ENCODE results near the gene APOL3. TPM values are rescaled to one million over a fixed set of nuclear protein-coding genes. Genes with fewer than 3 reads are reported as not detected.

APOL3 gene
- total RNA-seq, 1 experiment from 2014 or later, result 3.2 TPM

DNA sequence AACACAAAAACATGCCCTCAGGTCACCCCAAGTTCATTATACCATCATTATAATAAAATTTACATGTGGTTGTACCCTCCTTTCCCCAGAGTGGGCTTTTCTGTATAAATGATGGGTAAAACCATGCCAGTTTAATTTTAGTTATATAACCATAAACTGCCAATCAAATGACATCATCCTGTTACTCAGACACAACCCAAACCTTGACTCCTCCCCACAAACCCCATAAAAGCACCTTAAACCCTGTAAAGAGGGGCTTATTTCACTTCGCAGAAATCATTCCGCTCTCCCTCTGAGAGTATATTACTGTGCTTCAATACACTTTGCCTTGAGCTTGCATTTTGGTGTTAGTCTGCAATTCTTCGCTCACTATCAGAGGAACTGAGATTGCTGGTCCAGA is 5.5 kb upstream of the APOL3 start:
- peaks cover 3% of the 10 kb centered on the region; the same call in 1 of the 2 replicates for H3K4me1 ChIP-seq (ENCODE audit: control insufficient read depth, insufficient read depth, low read length)
- ChIA-PET CTCF (no interaction called here), POLR2A (no interaction called here)
- no peak overlapping the region for H3K27ac ChIP-seq (ENCODE audit: low read length)
- no peak for TF ChIP-seq TCF7L2 (IDR thresholded peaks at IDR 0.05; ENCODE audit: low read depth, low read length)
- no peak for TF ChIP-seq POLR2AphosphoS5 (IDR thresholded peaks at IDR 0.05; ENCODE audit: low read depth, low read length)
- TF ChIP-seq, protein P1, sequence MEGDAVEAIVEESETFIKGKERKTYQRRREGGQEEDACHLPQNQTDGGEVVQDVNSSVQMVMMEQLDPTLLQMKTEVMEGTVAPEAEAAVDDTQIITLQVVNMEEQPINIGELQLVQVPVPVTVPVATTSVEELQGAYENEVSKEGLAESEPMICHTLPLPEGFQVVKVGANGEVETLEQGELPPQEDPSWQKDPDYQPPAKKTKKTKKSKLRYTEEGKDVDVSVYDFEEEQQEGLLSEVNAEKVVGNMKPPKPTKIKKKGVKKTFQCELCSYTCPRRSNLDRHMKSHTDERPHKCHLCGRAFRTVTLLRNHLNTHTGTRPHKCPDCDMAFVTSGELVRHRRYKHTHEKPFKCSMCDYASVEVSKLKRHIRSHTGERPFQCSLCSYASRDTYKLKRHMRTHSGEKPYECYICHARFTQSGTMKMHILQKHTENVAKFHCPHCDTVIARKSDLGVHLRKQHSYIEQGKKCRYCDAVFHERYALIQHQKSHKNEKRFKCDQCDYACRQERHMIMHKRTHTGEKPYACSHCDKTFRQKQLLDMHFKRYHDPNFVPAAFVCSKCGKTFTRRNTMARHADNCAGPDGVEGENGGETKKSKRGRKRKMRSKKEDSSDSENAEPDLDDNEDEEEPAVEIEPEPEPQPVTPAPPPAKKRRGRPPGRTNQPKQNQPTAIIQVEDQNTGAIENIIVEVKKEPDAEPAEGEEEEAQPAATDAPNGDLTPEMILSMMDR (IDR thresholded peaks at IDR 0.05), result no peak
- TF ChIP-seq REST (IDR thresholded peaks at IDR 0.05; ENCODE audit: insufficient read depth in 1 of 2, low read depth in 2 of 2, low read length in 1 of 2), result no peak
- no peak for TF ChIP-seq SIN3A (IDR thresholded peaks at IDR 0.05; ENCODE audit: borderline replicate concordance, insufficient read depth, low read depth, low read length)
- no TSS peak for BruUV-seq (replicated peaks)
- intact Hi-C loops (cut with micrococcal nuclease; ENCODE audit: unreplicated experiment), result no loop called here
- no peaks in the 10 kb centered on the region for H3K36me3 ChIP-seq (ENCODE audit: control insufficient read depth, insufficient read depth, low read length)
- H3K9me3 ChIP-seq (ENCODE audit: control insufficient read depth, insufficient read depth, low read depth, low read length), result no peaks in the 10 kb centered on the region
- no peaks in the 10 kb centered on the region; the same call in 1 of the 2 replicates for H3K27me3 ChIP-seq (ENCODE audit: control insufficient read depth, insufficient read depth, low read length)
- no peak for ATAC-seq
- no peak overlapping the region for H3K4me3 ChIP-seq (ENCODE audit: low read depth in 2 of 2, low read length in 2 of 2)
- in situ Hi-C loops (cut with HindIII; ENCODE audit: low pct_unique_long_range_greater_than_20kb, low sequenced_read_pairs), result no loop called here
- no peak for DNase-seq (ENCODE audit: low read depth, low spot score)

GRCh38 chr22:36165141-36165540 is 4.6 kb upstream of the APOL3 start:
- Histone ChIP-seq H3K4me1 (ENCODE audit: control insufficient read depth, insufficient read depth, low read length) (peaks cover 5% of the 10 kb centered on the region; the same call in 1 of the 2 replicates), H3K9me3 (ENCODE audit: control insufficient read depth, insufficient read depth, low read depth, low read length) (no peaks in the 10 kb centered on the region), H3K27me3 (ENCODE audit: control insufficient read depth, insufficient read depth, low read length) (no peaks in the 10 kb centered on the region; the same call in 1 of the 2 replicates), H3K27ac (ENCODE audit: low read length) (no peak overlapping the region), H3K4me3 (ENCODE audit: low read depth in 2 of 2, low read length in 2 of 2) (no peak overlapping the region), H3K36me3 (ENCODE audit: control insufficient read depth, insufficient read depth, low read length) (no peaks in the 10 kb centered on the region)
- DNase-seq (ENCODE audit: low read depth, low spot score), result no peak
- ATAC-seq, result no peak
- BruUV-seq (replicated peaks), result no TSS peak
- ChIA-PET POLR2A (no interaction called here), CTCF (no interaction called here)
- TF ChIP-seq TCF7L2 (IDR thresholded peaks at IDR 0.05; ENCODE audit: low read depth, low read length) (no peak), SIN3A (IDR thresholded peaks at IDR 0.05; ENCODE audit: borderline replicate concordance, insufficient read depth, low read depth, low read length) (no peak), REST (IDR thresholded peaks at IDR 0.05; ENCODE audit: insufficient read depth in 1 of 2, low read depth in 2 of 2, low read length in 1 of 2) (no peak), POLR2AphosphoS5 (IDR thresholded peaks at IDR 0.05; ENCODE audit: low read depth, low read length) (no peak)
- TF ChIP-seq, protein P1 (IDR thresholded peaks at IDR 0.05), result no peak
- in situ Hi-C loops (cut with HindIII; ENCODE audit: low pct_unique_long_range_greater_than_20kb, low sequenced_read_pairs), result no loop called here
- intact Hi-C loops (cut with micrococcal nuclease; ENCODE audit: unreplicated experiment), result no loop called here
